T-helper 2 cell (primary cell): ENCODE measurements around the gene BEND7.
"Not testable (repeated sequence)": the region's sequence is repeated elsewhere in the genome, so short reads cannot be mapped to it uniquely, and the experiment has no call there.

Source experiments
- DNase-seq, 5 experiments: peaks; one replicate each; pipeline versions ENCODE4 v3.0.0 to v3.0.0-alpha.2; 2012 to 2022
- total RNA-seq, 2 donors: gene quantifications; one replicate each; lab custom pipeline; 2026; lab: John Stamatoyannopoulos, UW

BEND7 gene, protein sequence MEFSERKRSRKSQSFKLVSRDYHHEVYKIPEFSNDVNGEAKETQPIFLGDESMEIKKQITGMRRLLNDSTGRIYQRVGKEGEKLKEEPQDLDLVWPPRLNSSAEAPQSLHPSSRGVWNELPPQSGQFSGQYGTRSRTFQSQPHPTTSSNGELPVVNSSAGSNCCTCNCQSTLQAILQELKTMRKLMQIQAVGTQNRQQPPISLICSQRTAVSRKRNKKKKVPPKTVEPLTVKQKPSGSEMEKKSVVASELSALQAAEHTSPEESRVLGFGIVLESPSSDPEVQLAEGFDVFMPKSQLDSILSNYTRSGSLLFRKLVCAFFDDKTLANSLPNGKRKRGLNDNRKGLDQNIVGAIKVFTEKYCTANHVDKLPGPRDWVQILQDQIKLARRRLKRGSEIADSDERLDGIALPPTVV
- total RNA-seq, result 0 to 0.61 reads per million in 2 donors

DNA sequence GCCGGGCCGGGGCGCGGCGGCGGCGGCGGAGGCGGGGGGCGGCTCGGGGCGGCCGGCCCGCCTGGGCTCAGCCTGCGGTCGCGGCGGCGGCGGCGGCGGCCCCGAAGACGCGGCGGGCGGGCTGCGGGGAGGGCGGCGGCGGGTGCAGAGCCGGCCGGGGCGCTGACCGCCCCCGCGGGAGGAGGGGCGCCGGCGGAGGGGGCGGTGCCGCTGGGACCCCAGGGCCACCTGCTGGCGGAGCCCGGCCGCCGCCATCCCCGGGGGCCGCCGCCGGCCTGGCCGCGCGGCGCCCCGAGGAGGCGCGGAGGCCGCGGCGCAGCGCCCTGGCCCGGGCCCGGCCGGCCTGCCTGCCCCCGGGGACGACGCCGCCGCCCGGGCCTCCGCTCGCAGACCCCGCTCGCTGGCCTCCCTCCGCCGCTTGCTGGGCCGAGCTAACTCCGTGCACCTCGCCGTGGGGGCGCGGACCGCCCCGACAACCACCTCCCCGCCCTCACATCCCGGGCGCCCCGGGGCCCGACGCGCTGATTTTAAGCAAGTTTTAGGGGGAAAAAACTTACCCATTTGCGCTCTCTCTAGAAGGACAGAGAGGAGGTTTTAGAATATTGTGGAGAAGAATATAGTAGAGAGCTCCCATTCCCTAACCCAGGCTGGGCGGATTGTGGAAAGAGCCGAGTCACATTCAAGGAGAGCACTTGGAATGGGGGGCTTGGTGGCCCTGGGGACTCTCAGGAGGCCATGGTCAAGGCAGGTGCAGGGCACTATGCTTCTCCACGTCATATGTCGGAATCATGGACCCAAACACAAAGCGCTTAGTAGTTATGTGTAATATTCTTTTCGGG lies at the start of gene BEND7:
BEND7 (minus strand) TSS at position 140 of the 839 bp plus-strand sequence. CDS start 481 bp downstream, outside the sequence.
- no peak for DNase-seq

DNA sequence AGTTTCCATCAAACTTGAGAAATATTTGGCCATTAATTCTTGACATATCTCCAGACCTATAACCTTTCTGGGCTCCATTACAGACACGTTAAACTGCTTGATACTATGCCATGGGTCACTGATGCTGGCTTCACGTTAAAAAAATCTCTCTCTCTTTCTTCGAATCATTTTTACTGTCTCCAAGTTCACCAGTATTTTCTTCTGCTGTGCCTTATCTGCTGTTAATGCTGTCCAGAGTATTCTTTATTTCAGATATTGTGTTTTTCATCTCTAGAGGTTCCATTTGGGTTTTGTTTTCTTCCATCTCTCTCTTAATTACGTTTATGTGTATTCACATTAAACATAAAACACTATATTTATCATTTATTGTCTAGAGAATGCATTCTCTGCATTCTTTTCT lies 45.1 kb upstream of the BEND7 start:
- no peak for DNase-seq

DNA sequence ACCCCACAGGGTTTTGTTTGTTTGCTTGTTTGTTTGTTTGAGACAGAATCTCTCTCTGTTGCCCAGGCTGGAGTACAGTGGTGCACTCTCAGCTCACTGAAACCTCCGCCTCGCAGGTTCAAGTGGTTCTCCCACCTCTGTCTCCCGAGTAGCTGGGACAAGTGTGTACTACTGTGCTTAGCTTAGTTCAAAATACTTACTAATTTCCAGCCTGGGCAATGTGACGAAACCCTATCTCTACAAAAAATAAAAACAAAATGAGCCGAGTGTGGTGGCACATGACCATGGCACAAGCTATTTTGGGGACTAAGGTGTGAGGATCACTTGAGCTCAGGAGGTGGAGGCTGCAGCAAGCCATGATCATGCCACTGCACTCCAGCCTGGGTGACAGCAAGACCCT lies 42.7 kb upstream of the BEND7 start:
- DNase-seq, result no peak

DNA sequence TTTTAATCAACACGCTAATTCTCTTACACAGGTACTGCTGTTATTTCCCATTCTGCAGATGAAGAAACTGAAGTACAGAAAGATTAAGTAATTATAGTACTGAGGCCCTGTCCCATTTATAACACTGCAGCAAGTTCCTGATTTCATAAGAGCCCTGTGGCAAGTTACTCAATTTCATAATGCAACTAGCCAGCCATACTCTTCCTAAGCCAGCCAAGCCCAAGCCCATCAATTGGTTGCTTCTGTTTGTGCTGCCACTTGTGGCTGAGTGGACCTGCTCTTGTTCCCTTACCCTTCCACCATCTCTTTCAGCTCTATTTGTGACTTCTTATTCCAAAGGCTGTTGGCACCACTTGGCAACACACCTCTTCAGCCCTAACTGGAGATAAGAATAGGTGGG lies 38.2 kb upstream of the BEND7 start:
- DNase-seq, result no peak

DNA sequence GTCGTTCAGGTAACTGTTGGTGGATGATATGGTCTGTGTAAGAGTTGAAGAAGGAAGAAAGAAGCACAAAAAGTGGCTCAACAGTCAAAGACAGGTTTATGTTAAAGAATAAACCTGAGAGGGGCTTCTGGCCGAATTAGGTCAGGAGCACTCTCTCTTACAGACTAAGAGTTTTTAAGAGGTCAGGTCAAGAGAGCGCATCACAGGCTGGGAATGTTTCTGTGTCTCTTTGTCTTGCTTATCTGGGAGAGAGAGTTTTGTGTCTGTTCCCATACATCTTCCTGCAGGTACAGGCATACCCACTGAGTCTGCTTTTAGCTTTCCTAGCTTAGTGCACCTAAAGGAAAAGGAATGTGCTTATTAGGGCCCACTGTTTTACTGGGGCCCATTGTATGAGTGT lies 35.8 kb upstream of the BEND7 start:
- no peak for DNase-seq

DNA sequence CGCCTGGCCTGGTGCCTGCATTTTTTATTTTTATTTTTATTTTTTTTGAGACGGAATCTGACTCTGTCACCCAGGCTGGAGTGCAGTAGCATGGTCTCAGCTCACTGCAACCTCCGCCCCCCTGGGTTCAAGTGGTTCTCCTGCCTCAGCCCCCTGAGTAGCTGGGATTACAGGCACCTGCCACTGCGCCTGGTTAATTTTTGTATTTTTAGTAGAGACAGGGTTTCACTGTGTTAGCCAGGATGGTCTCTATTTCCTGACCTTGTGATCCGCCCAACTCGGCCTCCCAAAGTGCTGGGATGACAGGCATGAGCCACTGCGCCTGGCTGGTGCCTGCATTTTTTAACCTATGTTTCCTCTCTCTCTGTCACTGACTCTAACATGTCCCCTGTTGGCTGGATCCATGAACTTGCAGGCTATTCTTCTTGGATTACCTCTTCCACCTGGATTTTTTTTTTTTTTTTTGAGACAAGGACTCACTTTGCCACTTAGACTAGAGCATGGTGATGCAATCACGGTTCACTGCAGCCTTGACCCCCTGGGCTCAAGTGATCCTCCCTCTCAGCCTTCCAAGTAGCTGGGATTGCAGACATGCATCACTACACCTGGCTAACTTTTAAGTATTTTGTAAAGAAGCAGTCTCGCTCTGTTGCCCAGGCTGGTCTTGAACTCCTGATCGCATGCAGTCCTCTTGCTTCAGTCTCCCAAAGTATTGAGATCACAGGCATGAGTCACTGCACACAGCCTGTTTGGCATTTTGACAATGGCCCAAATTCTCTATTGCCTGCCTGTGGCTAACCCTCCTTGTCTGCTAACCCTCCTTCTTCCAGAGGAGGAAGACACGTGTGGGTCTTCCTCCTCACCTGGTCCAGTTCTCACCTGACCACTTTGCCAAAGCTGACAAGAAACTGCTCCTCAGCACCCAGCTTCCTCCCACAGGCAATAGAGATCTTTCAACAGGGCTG lies 34.9 kb upstream of the BEND7 start:
- no peak for DNase-seq

DNA sequence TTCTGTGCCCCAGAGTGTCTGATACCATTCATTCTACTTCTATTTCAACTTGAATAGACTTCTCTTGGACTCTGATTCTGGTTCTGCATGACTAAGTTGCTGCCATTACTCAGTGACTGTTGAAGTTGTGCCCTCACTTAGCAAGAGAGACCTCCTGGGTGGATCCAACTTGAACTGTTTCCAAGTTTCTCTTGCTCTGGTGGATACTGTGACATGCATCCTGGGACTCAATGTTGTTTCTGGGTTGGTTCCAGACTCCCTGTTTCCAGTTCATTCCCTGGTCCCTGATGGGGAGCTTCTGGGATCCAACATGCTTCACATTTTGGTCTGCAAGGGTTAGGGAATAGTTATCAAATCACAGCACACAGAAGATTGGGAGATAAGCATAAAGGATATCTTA lies 31.8 kb upstream of the BEND7 start:
- DNase-seq, result no peak

DNA sequence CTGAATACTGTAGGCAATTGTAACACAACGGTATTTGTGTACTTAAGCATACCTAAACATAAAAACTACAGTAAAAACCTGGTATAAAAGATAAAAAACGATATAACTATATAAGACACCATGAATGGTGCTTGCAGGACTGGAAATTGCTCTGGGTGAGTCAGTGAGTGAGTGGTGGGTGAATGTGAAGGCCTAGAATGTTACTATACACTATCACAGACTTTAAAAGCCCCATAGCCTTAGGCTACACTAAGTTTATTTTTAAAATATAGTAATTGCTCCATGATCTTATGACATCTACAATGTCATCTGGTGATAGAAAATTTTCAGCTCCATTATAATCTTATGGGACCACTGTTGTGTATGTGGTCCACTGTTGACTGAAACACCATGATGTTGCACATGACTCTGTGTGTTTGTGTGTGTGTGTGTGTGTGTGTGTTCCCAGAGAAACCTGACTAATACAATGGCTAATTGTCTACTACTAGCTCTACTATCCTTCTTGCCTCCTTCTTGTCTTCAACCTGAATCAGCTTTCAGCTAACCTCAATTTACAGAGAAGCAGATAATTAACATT lies 30.4 kb upstream of the BEND7 start:
- no peak for DNase-seq

DNA sequence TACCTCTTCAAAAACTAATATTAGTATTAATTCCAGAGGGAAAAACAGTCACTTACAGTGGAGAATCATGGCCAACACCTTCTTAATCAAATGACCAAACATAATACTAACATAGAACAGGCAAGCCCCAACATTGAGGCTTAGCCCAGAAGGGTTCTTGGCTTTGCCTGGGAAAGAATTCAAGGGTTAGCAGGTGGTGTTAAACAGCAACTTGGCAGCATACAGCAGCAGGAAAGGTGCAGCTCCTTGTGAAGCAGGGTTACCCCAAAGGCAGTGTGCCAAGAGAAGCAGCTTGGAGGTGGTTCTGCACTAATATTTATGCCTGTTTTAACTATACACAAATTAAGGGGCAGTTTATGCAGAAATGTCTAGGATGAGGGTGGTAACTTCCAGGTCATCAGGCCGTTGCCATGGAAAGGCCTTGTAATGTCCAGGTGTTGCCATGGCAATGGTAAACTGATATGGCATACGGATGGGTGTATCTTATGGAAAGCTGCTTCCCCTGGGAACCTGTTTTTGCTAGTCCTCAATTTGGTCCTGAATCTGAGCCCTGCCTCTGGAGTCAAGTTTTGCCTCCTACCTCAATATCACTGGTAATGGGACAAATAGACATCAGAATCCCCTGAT lies 27.2 kb upstream of the BEND7 start:
- DNase-seq, result no peak

DNA sequence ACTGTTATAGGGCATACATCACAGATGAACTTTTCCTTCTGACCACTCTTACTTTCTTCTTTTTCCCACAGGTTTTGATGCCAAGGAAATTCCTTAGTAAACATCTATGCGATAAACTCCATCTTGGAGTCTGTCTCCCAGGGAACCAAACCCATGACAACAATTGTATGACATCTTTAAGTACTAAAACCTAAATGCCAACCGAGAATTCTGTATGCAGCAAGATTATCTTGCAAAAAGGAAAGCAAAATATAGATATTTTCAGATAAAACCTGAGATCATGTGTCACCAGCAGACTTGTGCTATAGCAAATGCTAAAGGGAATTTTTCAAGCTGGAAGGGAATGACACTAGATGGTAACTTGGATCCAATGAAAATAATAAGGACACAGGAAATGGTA lies 22.0 kb upstream of the BEND7 start:
- DNase-seq, result no peak

DNA sequence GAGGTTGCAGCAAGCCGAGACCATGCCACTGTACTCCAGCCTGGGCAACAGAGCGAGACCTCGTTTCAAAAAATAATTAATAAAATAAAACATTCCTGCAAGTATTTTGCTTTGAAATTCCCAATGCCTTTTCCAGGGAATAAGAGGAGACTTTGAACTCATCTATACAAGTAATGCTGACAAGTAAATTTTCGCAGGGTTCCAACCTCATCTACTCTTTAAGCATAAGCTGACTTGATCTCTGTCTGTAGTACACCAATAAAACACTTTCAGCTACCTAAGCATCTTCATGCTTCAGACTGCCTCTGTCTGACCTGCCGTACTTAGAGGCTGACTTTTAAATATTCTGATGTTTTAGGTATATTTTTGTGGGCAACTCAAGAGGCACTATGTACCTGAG lies 13.7 kb upstream of the BEND7 start:
- no peak for DNase-seq

DNA sequence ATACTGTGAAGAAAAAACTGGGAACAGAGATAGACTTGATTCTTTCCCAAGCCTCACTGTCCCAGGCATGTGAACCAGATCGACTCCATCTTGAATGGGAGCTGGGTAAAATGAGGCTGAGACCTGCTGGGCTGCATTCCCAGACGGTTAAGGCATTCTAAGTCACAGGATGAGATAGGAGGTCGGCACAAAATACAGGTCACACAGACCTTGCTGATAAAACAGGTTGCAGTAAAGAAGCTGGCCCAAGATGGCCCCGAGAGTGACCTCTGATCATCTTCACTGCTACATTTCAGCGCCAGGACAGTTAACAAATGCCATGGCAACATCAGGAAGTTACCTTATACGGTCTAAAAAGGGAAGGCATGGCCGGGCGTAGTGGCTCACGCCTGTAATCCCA lies 9.2 kb upstream of the BEND7 start:
- not testable (repeated sequence) for DNase-seq

DNA sequence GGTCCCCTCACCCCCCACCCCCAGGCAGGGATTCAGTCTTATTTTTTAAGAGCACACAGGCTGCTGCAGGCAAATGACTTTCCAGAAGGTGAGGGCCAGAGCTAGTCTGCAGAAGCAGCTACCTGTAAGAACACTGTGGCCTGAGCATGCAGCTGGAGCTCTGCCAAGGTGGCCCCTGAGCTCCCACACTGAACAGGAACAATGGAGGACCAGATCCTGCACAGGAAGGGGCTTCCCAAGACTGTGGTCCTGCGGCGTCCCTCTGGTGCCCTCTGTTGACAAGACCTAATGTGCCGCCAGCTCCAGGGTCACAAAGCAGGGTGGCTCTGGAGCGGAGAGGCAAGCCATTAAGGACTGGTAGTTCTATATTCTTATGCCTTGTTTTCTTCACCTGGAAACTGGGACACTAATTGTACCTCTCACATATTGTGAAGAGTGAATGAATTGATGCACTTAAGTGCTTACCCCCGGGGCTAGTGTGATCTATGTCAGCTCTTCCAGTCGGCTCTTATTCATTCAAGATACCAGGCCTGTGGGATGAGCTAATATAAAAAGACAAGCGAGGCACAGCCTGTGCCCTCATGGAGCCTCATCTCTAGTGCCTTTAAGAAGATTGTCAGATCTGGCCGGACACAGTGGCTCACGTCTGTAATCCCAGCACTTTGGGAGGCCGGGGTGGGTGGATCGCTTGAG lies 8.0 kb upstream of the BEND7 start:
- DNase-seq, result peak in 1 of 5 experiments; percentile 12

DNA sequence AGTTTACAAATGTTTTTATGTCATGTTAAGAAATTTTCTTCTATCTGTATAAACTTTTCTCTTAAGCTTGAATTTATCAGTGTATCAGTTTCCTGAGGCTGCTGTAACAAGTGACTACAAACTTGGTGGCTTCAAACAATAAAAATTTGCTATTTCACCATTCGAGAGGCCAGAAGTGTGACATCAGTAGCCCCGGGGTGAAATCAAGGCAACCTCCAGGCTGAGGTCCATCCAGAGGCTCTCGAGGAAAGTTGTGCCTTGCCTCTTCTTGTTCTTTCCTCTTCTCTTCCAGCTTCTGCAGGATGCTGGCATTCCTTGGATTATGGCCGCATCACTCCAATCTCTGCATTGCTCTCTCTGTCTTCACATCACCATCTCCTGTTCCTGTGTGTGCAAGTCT lies 6.5 kb upstream of the BEND7 start:
- DNase-seq, result no peak

DNA sequence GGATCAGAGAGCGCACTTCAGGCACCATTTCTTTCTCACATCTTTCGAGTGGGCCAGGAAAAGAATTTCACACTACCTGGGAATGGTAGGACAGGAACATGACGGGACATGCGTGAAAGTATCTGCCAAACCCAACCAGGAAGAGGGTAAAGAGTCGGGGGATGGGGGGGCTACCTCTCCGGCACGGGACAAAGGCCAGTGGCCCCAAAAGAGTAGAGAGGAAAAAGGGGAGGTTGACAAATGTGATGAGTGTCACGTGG lies 830 bp upstream of the BEND7 start:
- DNase-seq, result no peak

DNA sequence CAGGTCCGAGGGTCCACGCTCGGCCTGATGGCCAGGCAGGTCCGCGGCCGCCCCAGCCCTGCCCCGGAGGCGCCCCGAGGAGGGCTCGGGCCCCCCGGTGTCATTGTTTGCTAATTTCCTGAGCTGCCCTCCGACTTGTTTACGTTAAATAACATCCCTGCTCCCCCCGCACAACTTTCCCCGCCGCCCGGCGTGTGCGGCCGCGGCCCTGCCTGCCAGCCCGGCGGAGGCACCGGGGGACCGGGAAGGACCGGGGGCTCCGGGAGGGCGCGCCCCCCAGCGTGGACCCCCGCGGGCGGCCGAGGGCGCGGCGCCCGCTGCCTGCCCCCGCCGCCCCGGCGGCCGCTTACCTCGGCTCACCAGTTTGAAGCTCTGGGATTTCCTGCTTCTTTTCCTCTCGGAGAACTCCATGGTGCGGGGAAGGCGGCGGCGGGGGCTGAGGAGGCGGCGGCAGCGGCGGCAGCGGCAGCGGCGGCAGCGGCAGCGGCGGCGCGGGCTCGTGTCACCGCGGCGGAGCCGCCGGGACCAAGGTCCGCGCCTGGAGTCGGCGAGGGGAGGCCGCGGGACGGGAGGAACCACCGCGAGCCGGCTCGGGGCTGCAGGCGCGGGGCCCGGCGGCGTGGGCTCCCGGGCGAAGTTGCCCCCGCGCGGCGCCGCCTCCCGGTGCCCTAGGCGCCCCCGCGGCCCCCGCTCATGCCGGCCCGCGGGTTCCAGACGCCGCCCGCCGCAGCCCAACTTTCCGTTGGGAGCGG lies 515 bp downstream of the BEND7 start:
- no peak for DNase-seq

DNA sequence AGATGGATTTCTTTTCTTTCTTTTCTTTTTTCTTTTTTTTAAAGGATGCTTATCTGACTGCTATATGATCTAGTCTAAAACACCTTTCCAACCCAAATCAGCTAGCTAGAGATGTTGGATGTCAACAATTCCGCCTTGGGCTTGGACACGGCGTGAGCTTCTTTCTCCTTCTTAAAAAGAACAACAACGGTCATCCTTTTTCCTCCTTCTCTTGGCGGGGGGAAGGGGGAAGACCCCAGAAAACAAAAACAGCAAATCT lies 1.0 kb downstream of the BEND7 start:
- DNase-seq, result no peak

DNA sequence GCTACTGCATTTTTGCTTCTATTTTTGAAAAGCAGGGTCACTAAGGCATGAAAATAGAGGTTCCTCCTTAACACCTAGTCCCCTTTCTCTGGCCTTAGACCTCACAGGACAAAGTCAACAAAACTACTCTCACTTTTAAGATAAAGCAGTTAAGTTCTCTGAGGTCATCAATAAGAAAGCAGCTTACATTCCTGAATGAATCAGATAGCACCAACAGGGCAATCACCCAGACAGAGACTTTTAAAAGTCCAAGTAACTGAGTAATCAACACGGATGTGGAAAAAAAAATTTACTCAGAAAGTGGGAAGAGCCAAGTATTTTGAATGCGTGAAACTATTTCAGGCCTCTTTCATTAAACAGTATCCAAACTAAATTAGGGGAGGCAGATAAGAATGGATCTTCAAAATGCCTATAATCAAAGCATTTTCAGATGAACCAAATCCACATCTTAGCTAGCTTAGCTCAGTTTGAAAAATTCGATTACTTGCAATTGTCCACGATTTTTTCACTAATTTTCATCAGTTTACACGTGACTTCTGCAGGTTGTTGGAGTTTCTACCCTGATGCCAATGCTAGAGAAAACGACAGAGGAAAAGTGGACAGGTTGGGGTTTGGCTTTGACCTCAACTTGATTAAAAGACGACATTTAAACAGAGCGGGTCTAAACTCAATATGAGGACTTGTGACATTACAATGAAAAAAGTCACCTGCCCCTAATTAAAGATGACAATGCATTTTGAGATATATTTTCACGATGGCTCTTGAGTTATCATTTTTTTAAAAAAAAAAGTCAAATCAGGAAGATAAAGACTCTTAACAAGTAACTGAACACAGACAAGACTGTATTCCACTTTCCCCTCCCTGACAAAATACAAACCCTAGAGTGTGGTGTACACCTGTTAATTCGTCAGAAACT lies 1.6 kb downstream of the BEND7 start:
- no peak for DNase-seq

DNA sequence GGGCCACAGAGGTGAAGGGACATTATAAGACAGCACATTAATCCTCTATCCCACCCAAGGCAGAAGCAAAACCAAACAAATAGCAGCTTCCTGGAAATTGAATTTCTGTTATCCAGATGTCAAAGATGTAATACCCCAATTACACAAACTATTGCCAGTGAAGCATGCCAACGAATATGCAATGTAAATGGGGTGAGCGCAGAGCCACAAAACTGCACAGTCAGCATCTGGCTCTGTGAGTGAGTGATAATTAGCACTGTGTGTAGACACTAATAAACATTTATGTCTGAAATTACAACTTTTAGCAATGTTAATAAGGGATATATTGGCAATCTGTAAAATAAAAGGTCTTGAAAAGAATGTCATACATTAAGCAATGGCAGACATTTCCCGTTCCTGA lies 3.2 kb downstream of the BEND7 start:
- DNase-seq, result no peak

DNA sequence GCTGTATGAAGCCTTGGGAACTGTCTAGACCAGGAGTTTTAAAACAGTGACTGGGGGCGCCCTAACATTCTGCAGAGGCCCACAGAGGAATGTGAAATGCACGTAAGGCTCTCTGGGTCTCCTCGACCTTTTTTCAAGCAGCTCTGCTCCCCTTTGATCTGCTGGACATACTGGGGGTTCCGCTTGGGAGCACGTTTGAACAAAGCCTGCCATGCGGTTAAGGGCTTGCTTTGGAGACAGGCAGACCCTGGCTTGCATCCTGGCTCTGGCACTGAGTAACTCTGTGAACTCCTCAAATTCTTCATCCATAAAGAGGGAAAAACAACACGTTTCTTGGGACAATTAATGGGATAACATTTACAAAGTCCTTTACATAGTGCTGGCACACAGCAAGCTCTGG lies 7.8 kb downstream of the BEND7 start:
- DNase-seq, result no peak
